GM12878 (cell line): ENCODE data around the gene PRR5. TPM values are rescaled to one million over a fixed set of nuclear protein-coding genes. Genes with fewer than 3 reads are reported as not detected.

Experiments
- ATAC-seq: fragments of 200-7000 bp; cut with Tn5 transposase; 3 replicates; pipeline ENCODE4 v1.9.1; 2020; ENCODE audit warnings: mild to moderate bottlenecking, moderate library complexity
- BruUV-seq: library from RNA; stranded (reverse); fragments of 400-500 nt; replicated peaks from 2 replicates; lab custom pipeline; 2021; lab: Mats Ljungman, UMichigan
- CTCF ChIA-PET: fragments of 300-600 bp; sonication (Branson Sonifier 250); formaldehyde crosslinking; extraction: SDS; loops from one replicate; lab custom pipeline; 2021; ENCODE audit warnings: inconsistent platforms; lab: Yijun Ruan, JAX
- POLR2A ChIA-PET: fragments of 350-600 bp; formaldehyde crosslinking; extraction: SDS; loops from one replicate; lab custom pipeline; 2021; ENCODE audit warnings: inconsistent platforms; lab: Charles Lee
- RAD21 ChIA-PET: fragments of 300-600 bp; sonication (Branson Sonifier 250); formaldehyde crosslinking; loops from one replicate; lab custom pipeline; 2023; ENCODE audit warnings: antibody characterized with exemption; ENCODE audit not compliant: unreplicated experiment; lab: Charles Lee
- SMC1A ChIA-PET: fragments of 300-600 bp; sonication (Branson Sonifier 250); formaldehyde crosslinking; loops from one replicate; lab custom pipeline; 2023; ENCODE audit not compliant: unreplicated experiment, uncharacterized antibody; lab: Charles Lee
- DNase-seq: peaks from one replicate; pipeline ENCODE4 v3.0.0-alpha.2; 2011; ENCODE audit warnings: low read depth, low spot score
- FAIRE-seq: peaks from 3 replicates; lab custom pipeline; 2011; peaks lifted over from hg19 to GRCh38; lab: Jason Lieb, UNC
- H2AFZ ChIP-seq: 2 replicates; pipeline ENCODE4 v1.6.0; 2011; ENCODE audit warnings: low read depth, low read length, control low read depth; ENCODE audit not compliant: control insufficient read depth
- H3K27ac ChIP-seq: 2 replicates; pipeline ENCODE4 v1.5.1; 2011; ENCODE audit warnings: control low read depth; ENCODE audit not compliant: control insufficient read depth, insufficient read depth
- H3K27me3 ChIP-seq, 2 experiments: replicated peaks in 1 of 2; 2 replicates each; pipeline versions ENCODE4 v1.6.0 to v1.6.1; 2011; ENCODE audit warnings: low read length in 1 of 2; ENCODE audit not compliant: control insufficient read depth in 2 of 2, insufficient read depth in 2 of 2
- H3K36me3 ChIP-seq, 2 experiments: 2 replicates each; pipeline ENCODE4 v1.5.1; 2011; ENCODE audit warnings: low read length in 1 of 2; ENCODE audit not compliant: control insufficient read depth in 2 of 2, insufficient read depth in 2 of 2
- H3K4me1 ChIP-seq: 2 replicates; pipeline ENCODE4 v1.6.1; 2011; ENCODE audit warnings: mild to moderate bottlenecking, low read length, moderate library complexity, mixed read lengths; ENCODE audit not compliant: control insufficient read depth, insufficient read depth
- H3K4me2 ChIP-seq: 2 replicates; pipeline ENCODE4 v1.6.0; 2011; ENCODE audit warnings: control low read depth; ENCODE audit not compliant: control insufficient read depth, insufficient read depth
- H3K4me3 ChIP-seq: fragments of 200-600 bp; sonication (generic); 2 replicates; pipeline ENCODE4 v1.5.1; 2016
- H3K79me2 ChIP-seq: 2 replicates; pipeline ENCODE4 v1.6.0; 2011; ENCODE audit warnings: low read length; ENCODE audit not compliant: control insufficient read depth, insufficient read depth
- H3K9ac ChIP-seq: 2 replicates; pipeline ENCODE4 v1.8.0; 2011; ENCODE audit warnings: low read length, control low read depth, mixed read lengths; ENCODE audit not compliant: control insufficient read depth, insufficient read depth
- H3K9me3 ChIP-seq: replicated peaks from 3 replicates; pipeline ENCODE4 v1.5.1; 2011; ENCODE audit warnings: mild to moderate bottlenecking, low read length; ENCODE audit not compliant: control insufficient read depth, insufficient read depth
- H4K20me1 ChIP-seq: 2 replicates; pipeline ENCODE4 v1.6.0; 2011; ENCODE audit not compliant: control insufficient read depth, insufficient read depth
- ATF7 ChIP-seq: fragments of 450-650 bp; IDR thresholded peaks from 2 replicates; pipeline ENCODE4 v1.6.1; 2016; ENCODE audit warnings: low read depth, mild to moderate bottlenecking
- BCL3 ChIP-seq: IDR thresholded peaks from 2 replicates; pipeline ENCODE4 v1.6.1; 2011; ENCODE audit warnings: borderline replicate concordance, low read depth, mild to moderate bottlenecking, moderate library complexity, low read length; ENCODE audit not compliant: insufficient read depth, poor library complexity, severe bottlenecking
- CHD1 ChIP-seq: IDR thresholded peaks from 2 replicates; pipeline ENCODE4 v1.6.1; 2012; ENCODE audit warnings: low read depth, low read length, improper control_type of control experiment
- EP300 ChIP-seq, 2 experiments: fragments of 150-350 bp in 1 of 2; IDR thresholded peaks; 2 replicates each; pipeline ENCODE4 v1.6.1; 2011 to 2012; ENCODE audit warnings: low read depth in 2 of 2, low read length in 2 of 2, borderline replicate concordance in 1 of 2, improper control_type of control experiment in 1 of 2, inconsistent platforms in 1 of 2; ENCODE audit not compliant: control insufficient read depth in 1 of 2
- EZH2 ChIP-seq: IDR thresholded peaks from 2 replicates; pipeline ENCODE4 v1.6.1; 2012; ENCODE audit warnings: low read depth, mild to moderate bottlenecking, control low read depth, inconsistent platforms, low read length, borderline replicate concordance; ENCODE audit not compliant: control insufficient read depth
- GATAD2B ChIP-seq: fragments of 450-650 bp; conservative IDR thresholded peaks from 2 replicates; pipeline ENCODE4 v1.6.1; 2017; ENCODE audit warnings: low read depth, mild to moderate bottlenecking, moderate library complexity
- HDAC6 ChIP-seq: fragments of 200-600 bp; sonication (generic); IDR thresholded peaks from one replicate; pipeline ENCODE4 v1.8.0; 2017; ENCODE audit warnings: antibody characterized with exemption; ENCODE audit not compliant: unreplicated experiment
- HSF1 ChIP-seq: fragments of 150-350 bp; IDR thresholded peaks from 2 replicates; pipeline ENCODE4 v1.6.1; 2014; ENCODE audit warnings: mild to moderate bottlenecking, low read depth, low read length
- MEF2B ChIP-seq: fragments of 450-650 bp; IDR thresholded peaks from 2 replicates; pipeline ENCODE4 v1.6.1; 2018; ENCODE audit warnings: mild to moderate bottlenecking, moderate library complexity; ENCODE audit not compliant: partially characterized antibody, poor library complexity, severe bottlenecking
- PAX5 ChIP-seq: IDR thresholded peaks from 2 replicates; pipeline ENCODE4 v1.6.1; 2011; ENCODE audit warnings: low read depth, low read length, borderline replicate concordance
- POLR2AphosphoS2 ChIP-seq: IDR thresholded peaks from 2 replicates; pipeline ENCODE4 v1.6.1; 2011; ENCODE audit warnings: low read depth, mild to moderate bottlenecking, low read length, improper control_type of control experiment, moderate library complexity
- RUNX3 ChIP-seq: IDR thresholded peaks from 2 replicates; pipeline ENCODE4 v1.6.1; 2012; ENCODE audit warnings: low read length, inconsistent platforms
- SREBF2 ChIP-seq: IDR thresholded peaks from 2 replicates; pipeline ENCODE4 v1.6.1; 2012; ENCODE audit warnings: mild to moderate bottlenecking, low read length
- TCF7 ChIP-seq: IDR thresholded peaks from 2 replicates; pipeline ENCODE4 v1.6.1; 2014; ENCODE audit warnings: antibody characterized with exemption, borderline replicate concordance
- ZNF274 ChIP-seq: IDR thresholded peaks from one replicate; pipeline ENCODE4 v1.8.0; 2011; ENCODE audit not compliant: insufficient read length, insufficient read depth
- ZNF592 ChIP-seq: fragments of 450-650 bp; IDR thresholded peaks from 2 replicates; pipeline ENCODE4 v1.6.1; 2017; ENCODE audit warnings: mild to moderate bottlenecking, moderate library complexity
- WGBS: methylation state at CpG from one replicate; pipeline ENCODE4 v1.1.6; 2016; ENCODE audit warnings: low lambda C conversion rate; ENCODE audit not compliant: insufficient replicate concordance, insufficient coverage; ENCODE audit errors: missing lambda C conversion rate; 5-methylcytosine and 5-hydroxymethylcytosine counted together
- in situ Hi-C: fragments of 300-500 bp; cut with MboI; formaldehyde crosslinking; loops from 9 replicates; pipeline ENCODE4 v1.14.3; 2018; ENCODE audit warnings: mixed read lengths
- intact Hi-C: fragments of 100-400 bp; cut with micrococcal nuclease; formaldehyde crosslinking; loops from one replicate; pipeline ENCODE4 v1.14.2; 2022; ENCODE audit not compliant: unreplicated experiment
- polyA plus RNA-seq, 11 experiments: library from polyadenylated mRNA; depleted of rRNA in 4 of 11; unstranded in 6 of 11; stranded (reverse) in 5 of 11; fragments of >200 nt; fragmentation: Nextera tagmentation in 4 of 11; fragmentation: Illumina TruSeq in 1 of 11; extraction: Ambion mirVana in 4 of 11; extraction: Trizol in 1 of 11; gene quantifications; 1 replicate in 1 of 11; 2 replicates in 10 of 11; pipeline versions ENCODE4 v1.2.1 to v1.2.3, GENCODE V29; 2011 to 2016; ENCODE audit warnings: inconsistent platforms in 2 of 11, missing spikeins in 2 of 11, low read depth in 1 of 11
- total RNA-seq, 4 experiments: library from RNA; depleted of rRNA in 3 of 4; stranded (reverse); fragments of >200 nt in 3 of 4; fragmentation: Illumina TruSeq in 1 of 4; extraction: Trizol in 1 of 4; gene quantifications; 2 replicates each; pipeline versions ENCODE4 v1.2.1 to v1.2.3, GENCODE V29; 2013 to 2021

The PRR5 gene
- total and polyA plus RNA-seq, 10 of the 15 experiments (the other 5 are each of a cell fraction or from before 2014, with no cell fraction given): 0.03 to 9.4 (median 1.5) TPM

GRCh38 chr22:44704159-44705021 lies 2.4 kb downstream of the PRR5 start:
- Histone ChIP-seq H3K27ac (no peak overlapping the region), H3K4me2 (no peak overlapping the region), H3K9ac (no peak overlapping the region), H2AFZ (no peak overlapping the region), H3K27me3 (peaks cover 0 to 8% of the 10 kb centered on the region in 2 experiments; a peak in 1 of 4 replicates), H3K4me3 (no peak overlapping the region), H3K36me3 (no peaks in the 10 kb centered on the region), H4K20me1 (no peaks in the 10 kb centered on the region), H3K4me1 (no peaks in the 10 kb centered on the region; the same call in none of the 2 replicates), H3K79me2 (no peaks in the 10 kb centered on the region), H3K9me3 (no peaks in the 10 kb centered on the region; the same call in 2 of the 3 replicates)
- intact Hi-C loops (no loop called here), in situ Hi-C loops (no loop called here)
- DNase-seq (no peak), ATAC-seq (no peak), FAIRE-seq (no peak)
- TF ChIP-seq EZH2 (no peak), ZNF274 (no peak), POLR2AphosphoS2 (no peak), TCF7 (no peak), ZNF592 (no peak), EP300 (IDR thresholded peaks at IDR 0.05; ENCODE audit: borderline replicate concordance in 1 of 2, control insufficient read depth in 1 of 2, low read depth in 2 of 2, low read length in 2 of 2) (no peak), HSF1 (no peak), RUNX3 (no peak), SREBF2 (no peak), PAX5 (no peak), ATF7 (no peak), MEF2B (no peak), BCL3 (no peak), GATAD2B (no peak), CHD1 (no peak), HDAC6 (no peak)
- WGBS: 71% methylated on average over 15 of the region's 16 CpGs
- ChIA-PET POLR2A (no interaction called here), CTCF (interaction anchor here (1.6 to 2.7 kb wide), 2 partner anchors 19 to 20 kb away, joined by 6 to 13 read pairs; no protein-coding TSS in a partner anchor), SMC1A (interaction anchor here (0.8 to 1.8 kb wide), 5 partner anchors 8 to 23 kb away, joined by 3 read pairs; no protein-coding TSS in a partner anchor), RAD21 (interaction anchor here (1.5 kb wide), 1 partner anchor 19 kb away, joined by 4 read pairs; no protein-coding TSS in a partner anchor)
- BruUV-seq: TSS peak; percentile 56
